B cell (primary cell): Measurements from ENCODE around the gene AGXT2. TPM values are rescaled to one million over a fixed set of nuclear protein-coding genes. Genes with fewer than 3 reads are reported as not detected.

Source experiments
- ATAC-seq: fragments of 200-7000 bp; cut with Tn5 transposase; one replicate; pipeline ENCODE4 v1.10.0; 2021; ENCODE audit warnings: low read depth, mild to moderate bottlenecking, moderate number of reproducible peaks, moderate library complexity
- CTCF ChIA-PET: fragments of 350-600 bp; sonication (Branson Sonifier 250); formaldehyde crosslinking; loops from one replicate; lab custom pipeline; 2021; ENCODE audit warnings: antibody characterized with exemption, inconsistent platforms; lab: Charles Lee
- POLR2A ChIA-PET: fragments of 350-600 bp; sonication (Branson Sonifier 250); formaldehyde crosslinking; loops from one replicate; lab custom pipeline; 2021; ENCODE audit warnings: antibody characterized with exemption; lab: Charles Lee
- DNase-seq: peaks from one replicate; pipeline ENCODE4 v3.0.0; 2013
- H2AFZ ChIP-seq: 2 replicates; pipeline ENCODE4 v1.6.1; 2012; ENCODE audit warnings: mild to moderate bottlenecking, low read depth, low read length; ENCODE audit not compliant: insufficient read depth, poor library complexity, severe bottlenecking
- H3K27ac ChIP-seq, 2 donors: 1 replicate in 1 of 2; 2 replicates in 1 of 2; pipeline ENCODE4 v1.5.1; 2012 to 2013; ENCODE audit warnings: low read length in 2 of 2, mild to moderate bottlenecking in 2 of 2, moderate library complexity in 1 of 2
- H3K27me3 ChIP-seq, 4 experiments: fragments of 200-600 bp in 1 of 4; sonication (generic) in 1 of 4; replicated peaks in 1 of 4; 1 replicate in 2 of 4; 2 replicates in 2 of 4; pipeline versions ENCODE4 v1.6.1 to v1.7.0; 2013 to 2016; ENCODE audit warnings: low read length in 3 of 4, mild to moderate bottlenecking in 2 of 4, mixed read lengths in 1 of 4, moderate library complexity in 1 of 4; ENCODE audit not compliant: insufficient read depth in 4 of 4, control insufficient read depth in 3 of 4; ENCODE audit errors: control extremely low read depth in 1 of 4
- H3K36me3 ChIP-seq, 2 experiments: replicated peaks in 1 of 2; 1 replicate in 1 of 2; 2 replicates in 1 of 2; pipeline versions ENCODE4 v1.6.1 to v1.7.1; 2013; ENCODE audit warnings: low read length in 1 of 2; ENCODE audit not compliant: insufficient read depth in 2 of 2, control insufficient read depth in 1 of 2; ENCODE audit errors: control extremely low read depth in 1 of 2, extremely low read depth in 1 of 2
- H3K4me1 ChIP-seq, 2 donors: fragments of 200-600 bp in 1 of 2; sonication (generic) in 1 of 2; 1 replicate in 1 of 2; 2 replicates in 1 of 2; pipeline versions ENCODE4 v1.5.1 to v1.6.1; 2013 to 2017; ENCODE audit warnings: low read length in 2 of 2; ENCODE audit not compliant: control insufficient read depth in 2 of 2, insufficient read depth in 2 of 2
- H3K4me2 ChIP-seq: replicated peaks from 2 replicates; pipeline ENCODE3; 2012; ENCODE audit warnings: mild to moderate bottlenecking, low read depth, low read length; ENCODE audit not compliant: poor library complexity, severe bottlenecking
- H3K4me3 ChIP-seq, 5 experiments: fragments of 200-600 bp in 1 of 5; sonication (generic) in 1 of 5; 1 replicate in 3 of 5; 2 replicates in 2 of 5; pipeline versions ENCODE4 v1.5.1 to v1.7.0; 2011 to 2016; ENCODE audit warnings: low read length in 4 of 5, mild to moderate bottlenecking in 4 of 5, low read depth in 2 of 5, control low read depth in 1 of 5, moderate library complexity in 1 of 5; ENCODE audit not compliant: insufficient read depth in 1 of 5; ENCODE audit errors: control extremely low read depth in 1 of 5, extremely low read depth in 1 of 5
- H3K79me2 ChIP-seq: fragments of 200-600 bp; sonication (generic); one replicate; pipeline ENCODE4 v1.6.0; 2016; ENCODE audit warnings: low read length; ENCODE audit not compliant: control insufficient read depth, insufficient read depth
- H3K9ac ChIP-seq: fragments of 200-600 bp; sonication (generic); 2 replicates; pipeline ENCODE4 v1.6.1; 2017; ENCODE audit warnings: mild to moderate bottlenecking, low read length, moderate library complexity
- H3K9me3 ChIP-seq, 3 donors: one replicate each; pipeline versions ENCODE4 v1.6.1 to v1.7.1; 2013; ENCODE audit warnings: low read length in 2 of 3; ENCODE audit not compliant: control insufficient read depth in 2 of 3, insufficient read depth in 1 of 3; ENCODE audit errors: control extremely low read depth in 1 of 3
- H4K20me1 ChIP-seq: 2 replicates; pipeline ENCODE4 v1.6.0; 2012; ENCODE audit warnings: mild to moderate bottlenecking, low read length; ENCODE audit not compliant: insufficient read depth, control insufficient read depth, poor library complexity, severe bottlenecking
- H3K27ac Mint-ChIP-seq: one replicate; pipeline ENCODE4 v1.8.0; 2021; ENCODE audit warnings: mixed read lengths
- H3K27me3 Mint-ChIP-seq: one replicate; pipeline ENCODE4 v1.8.0; 2021; ENCODE audit warnings: mixed read lengths
- H3K4me1 Mint-ChIP-seq: one replicate; pipeline ENCODE4 v1.8.0; 2021; ENCODE audit warnings: mixed read lengths
- H3K4me3 Mint-ChIP-seq: one replicate; pipeline ENCODE4 v1.8.0; 2021; ENCODE audit warnings: mixed read lengths
- H3K9me3 Mint-ChIP-seq: one replicate; pipeline ENCODE4 v1.8.0; 2022; ENCODE audit warnings: mixed read lengths; ENCODE audit not compliant: insufficient read depth
- CTCF ChIP-seq: fragments of 200-600 bp; IDR thresholded peaks from one replicate; pipeline ENCODE4 v1.8.0; 2022; ENCODE audit warnings: antibody characterized with exemption, mild to moderate bottlenecking
- EZH2 ChIP-seq: IDR thresholded peaks from 2 replicates; pipeline ENCODE4 v1.6.1; 2012; ENCODE audit warnings: borderline replicate concordance, low read depth, mild to moderate bottlenecking, moderate library complexity, low read length; ENCODE audit not compliant: insufficient read depth, poor library complexity, severe bottlenecking
- WGBS: methylation state at CpG from one replicate; pipeline ENCODE4 v1.1.5; 2013; ENCODE audit warnings: missing lambda C conversion rate; ENCODE audit not compliant: insufficient coverage; 5-methylcytosine and 5-hydroxymethylcytosine counted together
- intact Hi-C: fragments of 100-400 bp; cut with micrococcal nuclease; formaldehyde crosslinking; loops from one replicate; pipeline ENCODE4 v1.10.0; 2022
- polyA plus RNA-seq: library from polyadenylated mRNA; depleted of rRNA; stranded (reverse); fragments of >200 nt; gene quantifications from 2 replicates; pipeline ENCODE4 v1.2.3, GENCODE V29; 2012
- total RNA-seq, 2 donors: library from RNA; stranded (reverse); fragments of 120-200 nt in 1 of 2; gene quantifications; 1 replicate in 1 of 2; 2 replicates in 1 of 2; pipeline versions ENCODE4 v1.2.3 to v1.2.4, GENCODE V29; 2013 to 2022

Gene AGXT2
- total and polyA plus RNA-seq, 2 donors (not counting 1 experiment from before 2014, with no cell fraction given) = not detected

GRCh38 chr5:35030426-35031100 lies 17.2 kb downstream of the AGXT2 start:
- Mint-ChIP-seq H3K27ac (no peak overlapping the region), H3K9me3 (no peaks in the 10 kb centered on the region), H3K27me3 (peaks cover 23% of the 10 kb centered on the region), H3K4me1 (no peaks in the 10 kb centered on the region), H3K4me3 (no peak overlapping the region)
- no peaks in the 10 kb centered on the region for H3K79me2 ChIP-seq
- no peak overlapping the region for H2AFZ ChIP-seq
- DNase-seq = no peak
- intact Hi-C loops = no loop called here
- CTCF ChIA-PET = no interaction called here
- no peak overlapping the region for H3K4me3 ChIP-seq
- TF ChIP-seq CTCF (no peak), EZH2 (no peak)
- WGBS = 46% methylated on average over 4 of the region's 10 CpGs
- no peaks in the 10 kb centered on the region for H3K4me1 ChIP-seq
- peaks cover 0 to 6% (median 0%) of the 10 kb centered on the region in 4 experiments for H3K27me3 ChIP-seq
- no peak overlapping the region for H3K4me2 ChIP-seq
- no peaks in the 10 kb centered on the region for H4K20me1 ChIP-seq
- no peak overlapping the region for H3K27ac ChIP-seq
- no peak for ATAC-seq
- no peak overlapping the region for H3K9ac ChIP-seq
- POLR2A ChIA-PET = no interaction called here
- H3K9me3 ChIP-seq = no peaks in the 10 kb centered on the region
- H3K36me3 ChIP-seq = no peaks in the 10 kb centered on the region

- H3K4me2 ChIP-seq = no peak overlapping the region
- intact Hi-C loops = no loop called here
- no peaks in the 10 kb centered on the region for H3K9me3 Mint-ChIP-seq
- no peak overlapping the region for H3K27ac Mint-ChIP-seq
- H3K9ac ChIP-seq = no peak overlapping the region
- peaks cover 0 to 2% (median 0%) of the 10 kb centered on the region in 4 experiments for H3K27me3 ChIP-seq
- H3K79me2 ChIP-seq = no peaks in the 10 kb centered on the region
- H4K20me1 ChIP-seq = no peaks in the 10 kb centered on the region
- no peak overlapping the region for H2AFZ ChIP-seq
- WGBS = 90% methylated on average over 2 of the region's 4 CpGs
- DNase-seq (no peak), ATAC-seq (no peak)
- no peaks in the 10 kb centered on the region for H3K4me1 ChIP-seq
- POLR2A ChIA-PET = no interaction called here
- H3K27ac ChIP-seq = no peak overlapping the region
- no peak overlapping the region for H3K4me3 Mint-ChIP-seq
- no peaks in the 10 kb centered on the region for H3K36me3 ChIP-seq
- no peak for TF ChIP-seq EZH2
- no peak for TF ChIP-seq CTCF
- CTCF ChIA-PET = no interaction called here
- no peaks in the 10 kb centered on the region for H3K4me1 Mint-ChIP-seq
- no peak overlapping the region for H3K4me3 ChIP-seq
- peaks cover 21% of the 10 kb centered on the region for H3K27me3 Mint-ChIP-seq
- no peaks in the 10 kb centered on the region for H3K9me3 ChIP-seq
These were observed 18.4 kb downstream of the AGXT2 start for GRCh38 chr5:35029333-35029732.
